ENCODE measurements around the gene DOK5. TPM values are rescaled to one million over a fixed set of nuclear protein-coding genes. Genes with fewer than 3 reads are reported as not detected.

DOK5 gene
- total and polyA plus RNA-seq, 9 of the 15 experiments (the other 6 are each of a cell fraction or from before 2014, with no cell fraction given) = not detected

GRCh38 chr20:54619682-54620081 is 144.3 kb downstream of the DOK5 start:
- in situ Hi-C loops (cut with MboI) = no loop called here

More at GRCh38 chr20:54619682-54620081, 144.3 kb downstream of the DOK5 start:
- DNase-seq (ENCODE audit: extremely low read depth in 1 of 4, low spot score in 3 of 4) = no peak
- H3K4me3 ChIP-seq = no peak overlapping the region
- no peak for ATAC-seq
- no peaks in the 10 kb centered on the region for H3K9me3 ChIP-seq (replicated peaks; ENCODE audit: control insufficient read depth, insufficient read depth, low read depth, low read length)
- POLR2A ChIA-PET = no interaction called here
- no TSS peak for BruUV-seq (replicated peaks)
- 0% methylated on average over 2 of the region's 3 CpGs for WGBS (ENCODE audit: insufficient coverage, low coverage, missing lambda C conversion rate)
- no peak overlapping the region for H3K27ac ChIP-seq (ENCODE audit: extremely low read depth, low read depth, low read length)
- no peaks in the 10 kb centered on the region for H3K9me1 ChIP-seq (ENCODE audit: control insufficient read depth, insufficient read depth, low read length)
- H3K9ac ChIP-seq (ENCODE audit: insufficient read depth in 1 of 2, low read depth in 2 of 2, low read length in 2 of 2) = no peak overlapping the region
- no peak overlapping the region for H3K4me2 ChIP-seq (ENCODE audit: insufficient read depth, low read length)
- CTCF ChIA-PET (ENCODE audit: low intra/inter-chr PET ratio) = no interaction called here
- no peaks in the 10 kb centered on the region for H3K27me3 ChIP-seq (ENCODE audit: control insufficient read depth in 2 of 2, insufficient read depth in 2 of 2, low read length in 2 of 2)
- H3K79me2 ChIP-seq (ENCODE audit: control insufficient read depth, insufficient read depth, low read length) = no peaks in the 10 kb centered on the region
- no peaks in the 10 kb centered on the region for H3K4me1 ChIP-seq (replicated peaks in 1 of 2; ENCODE audit: control insufficient read depth in 2 of 2, insufficient read depth in 2 of 2, low read length in 2 of 2)
- H4K20me1 ChIP-seq (replicated peaks; ENCODE audit: control insufficient read depth, insufficient read depth, low read length) = no peaks in the 10 kb centered on the region
- intact Hi-C loops (cut with micrococcal nuclease) = no loop called here
- no peak for FAIRE-seq
- no peaks in the 10 kb centered on the region for H3K36me3 ChIP-seq (ENCODE audit: control insufficient read depth, insufficient read depth, low read length)
- TF ChIP-seq SREBF1 (IDR thresholded peaks at IDR 0.05; ENCODE audit: borderline replicate concordance, low read depth, low read length) (no peak), XRCC5 (IDR thresholded peaks at IDR 0.05; ENCODE audit: low read depth, low read length) (no peak), POLR2AphosphoS5 (IDR thresholded peaks at IDR 0.05; ENCODE audit: control insufficient read depth, insufficient read depth, low read depth, low read length) (no peak), SMAD2 (IDR thresholded peaks at IDR 0.05; ENCODE audit: low read depth, low read length) (no peak), POLR2B (IDR thresholded peaks at IDR 0.05; ENCODE audit: low read depth, partially characterized antibody) (no peak), HSF4 (CRISPR knock-in tag; IDR thresholded peaks at IDR 0.05; ENCODE audit: borderline replicate concordance) (no peak), ZNF347 (CRISPR knock-in tag; IDR thresholded peaks at IDR 0.05; ENCODE audit: low read depth) (no peak), PCBP2 (IDR thresholded peaks at IDR 0.05; ENCODE audit: low read depth, low read length, poor library complexity, severe bottlenecking) (no peak), ZNF3 (CRISPR knock-in tag; IDR thresholded peaks at IDR 0.05) (no peak), CREB3 (tag; conservative IDR thresholded peaks at IDR 0.05; ENCODE audit: low read depth) (no peak), JUNB (CRISPR knock-in tag; conservative IDR thresholded peaks at IDR 0.05) (no peak), CHD4 (IDR thresholded peaks at IDR 0.05; ENCODE audit: insufficient read depth, insufficient replicate concordance, low read depth, low read length, poor library complexity, severe bottlenecking) (no peak), USF1 (CRISPR knock-in tag; IDR thresholded peaks at IDR 0.05) (no peak), ZNF444 (CRISPR knock-in tag; IDR thresholded peaks at IDR 0.05) (no peak), SNAPC5 (CRISPR knock-in tag; IDR thresholded peaks at IDR 0.05) (no peak)
- no peak overlapping the region for H2AFZ ChIP-seq (ENCODE audit: low read depth, low read length)

Measured in K562 (cell line).